HG02571 (cell line): ENCODE results near the gene CAPN15.

Experiments used
- ATAC-seq: cut with Tn5 transposase; IDR thresholded peaks from one replicate; pipeline ENCODE4 v1.9.1; 2021; ENCODE audit warnings: mild to moderate bottlenecking, moderate library complexity; ENCODE audit not compliant: unreplicated experiment

The CAPN15 gene

DNA sequence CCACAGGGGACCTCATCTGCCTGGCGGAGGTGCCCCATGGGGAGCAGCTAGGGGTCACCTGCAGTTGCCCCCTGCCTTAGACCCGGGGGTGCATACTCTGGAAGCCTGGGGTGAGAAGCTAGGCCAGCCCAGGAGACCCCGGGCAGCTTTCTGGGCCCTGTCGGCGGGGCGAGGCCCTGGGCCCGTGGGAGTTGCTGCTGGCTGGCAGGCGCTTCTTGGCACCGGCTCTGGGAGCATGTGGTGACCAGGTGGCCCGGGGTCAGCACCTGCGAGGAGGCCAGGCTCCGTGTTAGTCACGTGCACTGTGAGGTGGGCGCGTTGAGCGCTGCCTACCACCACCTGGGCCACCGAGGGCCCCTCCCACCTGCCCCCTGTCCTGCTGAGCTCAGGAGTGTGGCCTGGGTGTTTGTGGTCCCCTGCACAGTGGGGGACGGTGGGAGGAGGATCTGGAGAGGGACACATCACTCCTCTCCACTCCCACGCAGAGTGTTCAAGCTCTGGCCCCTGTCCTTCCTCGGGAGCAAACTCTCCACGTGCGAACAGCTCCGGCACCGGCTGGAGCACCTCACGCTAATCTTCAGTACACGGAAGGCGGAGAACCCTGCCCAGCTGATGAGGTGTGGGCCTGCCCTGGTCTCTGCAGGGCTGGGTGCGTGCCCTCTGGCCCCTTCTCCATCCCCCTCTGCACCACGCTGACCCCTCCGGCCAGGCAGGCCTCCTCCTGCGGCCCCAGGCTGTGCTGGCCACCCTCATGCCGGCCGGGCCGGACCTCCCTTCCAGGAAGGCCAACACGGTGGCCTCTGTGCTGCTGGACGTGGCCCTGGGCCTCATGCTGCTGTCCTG lies 48.1 kb downstream of the CAPN15 start:
- ATAC-seq, result no peak

DNA sequence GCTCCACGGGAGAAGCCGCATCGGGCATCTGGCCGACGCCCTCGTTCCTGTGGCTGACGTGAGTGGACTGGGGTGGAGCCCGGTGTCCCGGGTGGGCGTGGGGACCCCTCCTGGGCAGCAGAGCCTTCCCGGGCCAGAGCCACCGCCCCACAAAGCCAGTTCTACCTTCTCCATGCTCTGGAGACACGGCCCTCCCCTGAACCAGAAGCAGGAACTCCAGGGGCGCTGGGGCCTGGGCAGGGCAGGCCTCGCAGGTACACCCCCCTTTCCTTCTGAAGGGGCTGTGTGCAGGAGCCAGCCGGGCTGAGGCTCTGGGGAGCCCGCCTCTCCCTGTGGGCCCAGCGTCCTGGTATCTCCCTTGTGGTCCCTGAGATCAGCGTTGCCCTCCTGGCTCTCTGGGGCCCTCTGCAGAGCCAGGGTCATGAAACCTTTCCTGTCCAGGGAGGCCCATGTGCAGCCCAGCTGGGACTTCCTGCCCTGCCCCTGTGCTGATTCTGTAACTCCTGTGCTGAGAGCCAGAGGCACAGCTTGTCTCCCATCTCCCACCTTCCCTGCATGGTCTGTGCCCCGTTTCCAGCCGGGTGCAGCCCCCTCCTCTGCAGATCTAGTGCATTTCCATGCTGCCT lies 48.8 kb downstream of the CAPN15 start:
- ATAC-seq, result no peak

DNA sequence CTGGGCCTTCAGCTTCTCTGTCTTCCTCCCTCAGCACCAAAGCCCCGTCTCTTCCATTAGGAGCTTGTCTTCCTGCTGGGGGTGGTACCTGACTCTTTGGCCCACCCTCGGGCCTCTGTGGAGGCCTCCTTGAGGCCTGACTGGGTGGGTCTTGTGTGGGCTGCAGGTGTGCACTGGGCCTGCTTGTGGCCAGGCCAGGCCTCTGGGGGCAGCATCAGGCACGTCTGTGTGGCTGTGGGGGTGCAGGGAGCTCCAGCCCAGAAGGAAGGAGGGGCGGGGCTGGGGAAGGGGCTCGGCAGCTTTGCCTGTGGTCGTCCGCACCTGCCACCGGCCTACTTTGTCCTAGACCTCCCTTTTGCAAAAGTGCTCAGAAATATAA lies 49.3 kb downstream of the CAPN15 start:
- no peak for ATAC-seq

DNA sequence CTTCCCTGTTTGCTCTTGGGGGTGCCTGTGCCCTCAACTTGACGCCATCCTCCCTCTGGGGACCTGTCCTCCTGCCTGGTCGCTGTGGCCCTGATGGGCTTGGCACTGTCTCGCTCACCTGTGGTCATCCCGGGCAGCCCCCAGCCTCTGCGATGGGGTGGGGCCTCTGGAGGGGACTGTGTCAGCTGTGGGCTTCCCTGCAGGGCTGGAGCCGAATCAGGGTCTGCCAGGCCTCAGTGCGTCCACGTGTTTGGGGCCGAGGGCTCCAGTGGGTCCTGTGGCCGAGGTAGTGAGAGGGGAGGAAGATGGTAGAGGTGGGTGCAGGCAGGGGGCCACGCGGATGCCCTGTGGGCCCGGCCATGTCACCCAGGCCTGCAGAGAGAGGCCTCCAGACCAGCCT lies 50.3 kb downstream of the CAPN15 start:
- ATAC-seq, result no peak

DNA sequence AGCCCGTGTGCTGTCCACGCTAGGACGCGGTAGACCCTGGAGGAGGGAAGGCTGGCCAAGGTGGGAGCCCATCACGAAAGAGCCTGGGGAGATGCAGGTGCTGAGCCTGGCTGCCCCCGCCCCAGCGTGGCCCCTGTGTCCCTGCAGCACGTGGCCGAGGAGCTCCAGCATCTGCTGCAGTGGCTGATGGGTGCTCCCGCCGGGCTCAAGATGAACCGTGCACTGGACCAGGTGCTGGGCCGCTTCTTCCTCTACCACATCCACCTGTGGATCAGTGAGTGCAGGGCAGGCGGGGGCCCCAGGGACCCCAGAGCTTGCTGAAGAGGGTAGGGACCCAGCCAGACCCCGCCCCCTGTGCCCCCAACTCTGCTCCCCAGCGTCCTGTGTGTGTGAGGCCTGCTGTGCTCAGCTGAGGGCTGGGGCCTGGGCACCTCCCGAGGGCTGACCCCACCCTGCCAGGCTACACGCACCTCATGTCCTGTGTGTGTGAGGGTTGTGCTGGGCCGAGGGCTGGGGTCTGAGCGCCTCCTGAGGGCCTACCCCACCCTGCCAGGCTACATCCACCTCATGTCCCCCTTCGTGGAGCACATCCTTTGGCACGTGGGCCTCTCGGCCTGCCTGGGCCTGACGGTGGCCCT lies 50.8 kb downstream of the CAPN15 start:
- ATAC-seq, result no peak

DNA sequence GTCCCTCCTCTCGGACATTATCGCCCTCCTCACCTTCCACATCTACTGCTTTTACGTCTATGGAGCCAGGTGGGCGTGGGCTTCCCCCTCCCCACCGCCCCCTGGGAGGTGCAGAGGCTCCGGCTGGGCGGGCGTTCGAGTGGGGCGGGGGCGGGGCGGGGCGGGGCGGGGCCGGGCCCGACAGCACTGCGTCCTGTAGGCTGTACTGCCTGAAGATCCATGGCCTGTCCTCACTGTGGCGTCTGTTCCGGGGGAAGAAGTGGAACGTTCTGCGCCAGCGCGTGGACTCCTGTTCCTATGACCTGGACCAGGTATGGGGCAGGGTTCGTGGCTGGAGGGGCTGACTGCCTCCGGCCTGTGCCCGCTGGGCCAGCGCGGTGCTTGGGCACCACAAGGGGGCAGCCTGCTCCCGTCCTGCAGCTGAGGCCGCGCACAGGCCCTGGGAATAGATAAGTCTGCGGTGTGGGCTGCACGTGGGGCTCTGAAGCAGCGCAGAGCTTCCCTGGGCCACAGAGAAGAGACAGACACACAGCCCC lies 51.4 kb downstream of the CAPN15 start:
- no peak for ATAC-seq

DNA sequence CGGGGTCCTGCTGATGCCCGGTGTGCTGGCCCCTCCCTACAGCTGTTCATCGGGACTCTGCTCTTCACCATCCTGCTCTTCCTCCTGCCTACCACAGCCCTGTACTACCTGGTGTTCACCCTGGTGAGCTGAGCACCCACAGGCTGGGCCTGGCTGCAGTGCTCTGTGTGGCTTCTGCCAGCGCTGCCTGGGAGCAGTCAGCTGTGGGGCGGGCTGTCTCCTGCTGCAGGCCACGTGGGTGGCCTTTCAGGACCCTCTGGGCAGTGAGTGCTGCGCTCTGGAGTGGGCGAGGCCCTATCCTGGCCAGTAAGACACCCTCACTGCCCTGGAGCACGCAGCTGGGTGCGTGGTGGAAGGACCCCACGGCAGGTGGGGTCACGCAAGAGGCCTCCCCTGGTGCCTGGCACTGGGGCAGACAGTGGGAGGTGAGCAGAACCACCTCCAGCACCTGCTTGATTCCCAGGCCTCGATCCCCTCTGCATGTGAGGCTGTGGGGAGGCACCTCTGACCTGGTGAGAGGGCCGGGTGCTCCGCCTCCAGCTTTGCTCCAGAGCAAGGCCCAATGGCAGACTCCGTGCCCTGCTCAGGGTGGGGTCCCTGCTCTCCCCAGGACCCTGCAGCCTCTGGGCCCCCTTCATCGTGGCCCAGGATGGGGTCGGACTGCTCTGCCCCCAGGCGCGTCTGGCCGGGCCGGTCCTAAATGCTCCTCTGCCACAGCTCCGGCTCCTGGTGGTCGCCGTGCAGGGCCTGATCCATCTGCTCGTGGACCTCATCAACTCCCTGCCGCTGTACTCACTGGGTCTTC lies 52.8 kb downstream of the CAPN15 start:
- no peak for ATAC-seq

DNA sequence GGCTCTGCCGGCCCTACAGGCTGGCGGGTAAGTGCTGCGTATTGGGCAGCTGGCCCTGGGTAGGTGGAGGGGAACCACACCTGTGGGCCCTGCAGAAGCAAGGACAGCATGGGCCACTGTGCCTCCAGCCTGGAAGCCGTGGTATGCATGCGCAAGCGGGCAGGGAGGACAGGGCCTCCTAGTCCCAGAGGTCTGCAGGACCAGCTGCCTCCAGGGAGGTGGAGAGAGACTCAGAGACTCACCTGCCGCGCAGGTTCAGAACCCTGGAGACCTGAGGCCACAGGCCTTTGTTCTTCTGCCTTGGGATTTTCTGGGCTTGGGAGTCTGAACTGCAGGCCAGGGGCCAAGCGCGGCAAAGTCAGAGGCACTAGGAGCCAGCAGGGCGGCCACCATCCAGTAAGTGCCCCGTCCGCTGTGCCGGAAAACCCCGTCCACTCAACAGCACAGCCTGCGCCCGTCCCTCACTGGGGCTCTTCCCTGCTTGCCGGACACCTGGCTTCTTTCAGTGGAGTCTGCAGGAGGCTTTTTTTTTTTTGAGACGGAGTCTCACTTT lies 53.5 kb downstream of the CAPN15 start:
- ATAC-seq, result no peak

DNA sequence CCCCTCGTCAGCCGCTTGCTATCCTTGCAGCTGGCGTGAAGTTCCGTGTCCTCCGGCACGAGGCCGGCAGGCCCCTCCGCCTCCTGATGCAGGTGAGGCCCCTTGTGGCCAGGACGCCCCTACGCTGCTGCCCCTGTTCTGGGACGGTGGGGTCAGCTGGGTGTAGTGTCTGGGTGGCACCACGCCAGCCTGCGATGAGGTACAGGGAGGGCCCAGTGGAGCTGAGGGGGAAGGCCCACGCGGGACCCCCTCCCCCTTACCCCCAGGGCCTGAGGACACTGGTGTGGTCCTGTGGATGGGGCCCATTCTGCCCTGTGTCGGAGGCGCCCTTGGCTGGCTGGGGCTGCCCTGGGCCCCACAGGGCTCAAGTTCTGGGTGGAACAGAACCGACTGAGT lies 54.7 kb downstream of the CAPN15 start:
- no peak for ATAC-seq

DNA sequence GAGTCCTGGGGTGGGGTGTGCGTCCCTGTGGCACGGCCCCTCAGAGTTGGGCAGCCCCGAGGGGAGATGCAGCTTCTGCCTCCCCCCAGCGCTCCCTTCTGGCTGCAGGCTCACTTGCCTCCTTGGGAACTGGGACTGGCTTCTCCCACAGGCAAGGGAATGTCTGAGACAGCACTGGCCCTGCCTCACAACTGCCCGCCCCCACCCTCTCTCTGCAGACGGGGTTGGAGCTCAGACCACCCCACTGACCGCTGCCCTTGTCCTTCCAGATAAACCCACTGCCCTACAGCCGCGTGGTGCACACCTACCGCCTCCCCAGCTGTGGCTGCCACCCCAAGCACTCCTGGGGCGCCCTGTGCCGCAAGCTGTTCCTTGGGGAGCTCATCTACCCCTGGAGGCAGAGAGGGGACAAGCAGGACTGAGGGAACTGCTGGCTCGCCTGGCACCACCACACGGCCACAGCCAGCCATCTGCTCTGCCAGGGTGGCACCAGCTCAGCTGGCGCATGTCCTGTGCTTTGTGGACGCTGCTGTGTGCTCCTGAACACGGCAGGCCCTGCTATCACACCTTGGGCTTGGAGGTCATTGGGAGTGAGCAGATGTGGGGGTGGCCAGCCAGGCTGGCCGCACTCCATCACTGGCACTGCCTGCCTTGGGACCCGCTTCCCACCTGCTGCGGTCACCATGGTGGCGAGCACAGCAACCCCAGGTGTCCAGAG lies 55.3 kb downstream of the CAPN15 start:
- ATAC-seq, result no peak

DNA sequence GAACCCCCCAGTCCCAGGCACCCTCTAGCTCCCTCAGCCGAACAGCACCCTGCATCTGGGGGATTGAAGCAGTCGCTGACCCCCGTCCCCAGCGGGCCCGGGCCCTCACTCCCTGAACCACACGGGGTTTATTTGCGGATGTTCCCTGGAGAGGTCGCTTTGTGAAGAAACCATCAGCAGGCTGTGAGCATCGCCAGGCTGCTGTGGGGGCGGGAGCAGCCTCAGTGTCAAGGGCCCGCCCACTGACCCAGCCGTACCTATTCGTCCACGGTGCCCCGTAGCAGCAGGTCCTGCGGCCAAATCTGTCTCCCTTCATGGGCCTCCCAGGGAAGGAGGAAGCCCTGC lies 55.9 kb downstream of the CAPN15 start:
- no peak for ATAC-seq

DNA sequence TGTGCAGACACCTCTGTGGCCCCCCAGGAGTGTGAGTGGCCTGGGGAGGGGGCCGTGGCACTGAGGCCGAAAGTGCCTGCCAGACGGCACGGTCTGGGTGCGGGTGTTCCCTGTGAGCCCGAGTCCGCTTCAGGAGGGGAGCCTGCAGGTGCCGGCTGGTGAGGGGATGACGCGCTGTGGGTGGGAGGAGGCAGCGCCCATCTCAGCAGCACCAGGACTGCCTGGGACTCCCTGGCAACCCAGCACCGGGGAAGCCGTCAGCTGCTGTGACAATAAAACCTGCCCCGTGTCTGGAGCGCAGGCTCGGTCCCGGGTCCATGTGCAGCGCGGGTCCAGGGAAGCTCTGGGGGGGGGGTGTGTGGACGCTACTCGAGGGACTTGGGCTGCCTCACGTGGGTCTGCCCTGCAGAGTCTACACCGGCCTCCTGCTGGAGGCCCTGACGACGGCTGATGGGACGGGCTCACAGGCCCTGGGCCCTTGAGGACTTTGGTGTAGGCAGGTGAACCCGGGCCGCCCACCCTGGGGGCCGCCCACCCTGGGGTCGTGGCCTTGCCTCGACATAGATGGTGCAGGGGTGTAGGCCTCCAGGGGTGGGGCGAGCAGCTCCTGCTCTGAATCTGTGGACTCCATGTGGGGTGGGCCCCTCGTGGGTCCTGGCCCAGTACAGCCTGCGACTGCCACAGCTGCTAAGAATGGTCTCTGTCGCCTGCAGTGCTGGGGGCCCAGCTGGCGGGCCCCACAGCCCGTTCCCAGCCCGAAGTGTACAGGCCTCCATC lies 56.5 kb downstream of the CAPN15 start:
- no peak for ATAC-seq

DNA sequence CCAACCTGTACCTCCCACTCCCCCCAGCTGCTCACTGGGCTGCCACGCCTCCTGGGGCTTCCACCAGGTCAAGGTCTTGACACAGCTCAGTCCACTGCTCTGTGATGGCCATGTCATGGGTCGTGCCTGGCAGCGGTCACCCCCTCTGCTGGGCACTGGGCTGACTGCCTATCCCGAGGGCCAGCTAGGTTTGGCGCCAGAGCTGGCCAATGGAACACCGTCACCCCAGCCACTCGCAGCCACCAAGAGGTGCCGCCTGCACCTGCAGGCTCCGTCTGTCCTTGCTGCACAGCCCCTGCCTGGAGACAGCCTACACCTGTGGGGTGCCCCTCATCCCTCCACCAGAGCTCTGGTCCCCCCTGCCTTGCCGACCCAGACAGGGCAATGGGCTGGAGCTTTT lies 57.8 kb downstream of the CAPN15 start:
- no peak for ATAC-seq

DNA sequence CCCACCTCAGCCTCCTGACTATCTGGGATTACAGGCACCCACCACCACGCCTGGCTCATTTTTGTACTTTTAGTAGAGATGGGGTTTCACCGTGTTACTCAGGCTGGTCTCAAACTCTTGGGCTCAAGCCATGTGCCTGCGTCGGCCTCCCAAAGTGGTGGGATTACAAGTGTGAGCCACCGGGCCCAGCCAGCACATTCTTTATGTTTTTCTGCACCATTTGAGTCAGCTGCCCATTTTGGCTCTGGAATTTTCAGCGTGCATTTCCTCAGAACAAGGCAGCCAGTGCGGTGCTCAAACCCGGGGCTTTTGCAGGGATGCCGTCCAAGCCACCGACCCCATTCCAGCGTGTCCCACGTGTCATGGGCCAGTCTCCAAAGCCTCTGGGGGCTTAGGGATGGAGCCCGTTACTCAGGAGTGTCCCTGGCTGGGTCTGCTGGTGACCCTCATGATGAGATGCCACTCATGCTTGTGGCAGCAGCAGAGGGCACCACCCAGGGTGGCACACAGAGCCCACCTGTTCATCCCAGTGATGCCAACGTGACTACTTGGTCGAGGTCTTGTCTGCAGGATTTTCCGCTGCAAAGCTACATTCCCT lies 58.6 kb downstream of the CAPN15 start:
- ATAC-seq, result no peak

DNA sequence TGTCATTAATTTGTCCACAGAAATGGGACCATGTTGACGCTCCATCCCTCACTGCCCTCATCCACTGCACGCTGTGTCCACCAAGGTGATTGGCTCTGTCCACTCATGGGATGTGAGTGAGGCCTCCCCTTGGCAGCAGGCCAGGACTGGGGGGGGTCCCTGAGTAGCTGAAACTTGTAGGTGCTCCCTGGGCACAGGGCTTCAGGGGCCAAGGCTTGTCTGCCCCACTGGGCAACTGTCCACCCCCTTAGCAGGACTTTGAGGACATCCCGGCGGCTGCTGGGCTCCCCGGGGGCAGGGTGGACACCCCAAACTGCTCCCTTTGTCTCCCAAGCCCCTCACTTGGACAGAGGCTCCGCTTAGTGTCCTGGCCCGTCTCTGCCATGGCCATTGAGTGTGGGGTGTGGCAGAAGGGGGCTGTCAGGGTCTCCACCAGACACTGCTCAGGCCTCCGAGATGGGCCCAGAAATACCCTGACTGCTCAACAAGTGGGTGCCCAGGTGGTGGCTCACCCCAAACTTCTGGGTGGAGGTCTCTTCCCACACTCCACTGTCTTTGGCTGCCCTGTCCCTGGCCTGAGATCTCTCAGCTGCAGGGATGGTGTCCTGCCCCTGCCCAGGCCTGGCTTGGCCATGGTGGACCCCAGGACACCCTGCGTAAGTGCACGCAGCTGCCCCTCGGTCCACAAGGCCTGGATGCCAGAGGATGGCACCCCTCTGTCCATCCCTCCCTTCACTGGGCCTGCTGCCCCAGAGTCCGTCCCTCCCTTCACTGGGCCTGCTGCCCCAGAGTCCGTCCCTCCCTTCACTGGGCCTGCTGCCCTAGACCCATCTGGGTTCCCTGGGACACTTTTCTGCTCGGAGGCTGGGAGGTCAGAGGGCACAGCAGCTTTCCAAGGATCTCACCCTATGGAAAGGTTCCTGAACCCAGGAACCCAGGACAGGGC lies 59.4 kb downstream of the CAPN15 start:
- ATAC-seq, result no peak

DNA sequence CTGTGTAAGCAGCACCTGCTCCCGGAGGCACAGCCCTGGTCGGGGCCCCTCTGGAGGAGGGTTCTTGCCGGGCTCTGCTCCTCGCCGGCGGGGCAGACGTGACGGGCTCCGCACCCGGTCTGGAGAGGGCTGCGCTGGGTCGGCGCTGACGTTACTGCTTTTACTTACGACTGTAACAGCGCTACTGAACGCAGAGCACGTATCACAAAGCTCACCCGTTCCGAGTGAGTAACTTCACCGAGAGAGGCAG lies 61.1 kb downstream of the CAPN15 start:
- peak; percentile 1 for ATAC-seq

DNA sequence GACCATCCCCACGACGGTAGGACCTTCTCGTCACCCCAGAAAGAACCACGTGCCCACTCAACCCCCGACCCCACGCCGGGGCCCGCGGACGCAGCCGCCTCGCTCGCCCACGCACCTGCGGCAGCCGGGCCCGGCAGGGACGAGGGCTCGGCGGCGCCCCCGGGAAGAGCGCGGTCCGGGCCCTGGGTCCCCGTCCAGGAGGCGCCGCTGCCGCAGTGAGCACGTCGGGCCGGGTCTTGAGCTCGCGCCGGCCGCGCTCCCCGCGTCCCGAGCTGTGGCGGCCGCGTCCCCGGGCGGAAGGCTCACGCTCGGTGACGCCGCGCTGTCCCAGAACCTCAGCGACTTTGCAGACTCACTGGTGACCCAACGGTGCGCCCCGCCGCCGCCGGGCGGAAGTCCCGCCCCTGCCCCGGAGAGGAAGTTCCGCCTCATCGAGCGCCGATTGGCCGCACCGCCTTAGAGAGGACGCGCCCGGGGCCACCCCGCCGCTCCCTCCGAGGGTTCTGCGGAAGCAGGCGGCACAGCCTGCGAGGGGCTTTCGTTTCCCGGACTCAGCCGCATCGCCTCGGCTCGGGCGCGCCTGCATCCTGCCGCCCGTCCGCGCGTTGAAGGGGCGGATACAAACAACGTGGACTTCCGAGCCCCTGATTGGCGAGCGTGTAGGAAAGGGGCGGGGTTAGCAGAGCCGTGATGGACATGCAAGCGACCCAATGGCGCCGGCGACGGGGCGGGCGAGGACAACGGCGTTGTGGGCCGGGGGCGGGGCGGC lies 61.6 kb downstream of the CAPN15 start:
- peak; percentile 78 for ATAC-seq
